GM13976 (cell line): ENCODE measurements around the gene TADA2B.

Experiments
- DNase-seq: peaks from one replicate; pipeline ENCODE4 v3.0.0; 2012; ENCODE audit warnings: low spot score
- CTCF ChIP-seq: IDR thresholded peaks from 2 replicates; pipeline ENCODE4 v1.5.1; 2012; ENCODE audit warnings: borderline replicate concordance, mild to moderate bottlenecking; ENCODE audit not compliant: insufficient read depth; ENCODE audit errors: extremely low read depth, missing control alignments, control extremely low read depth
- in situ Hi-C: fragments of 300-500 bp; cut with MboI; formaldehyde crosslinking; loops from one replicate; pipeline ENCODE4 v1.12.0; 2022; ENCODE audit warnings: low sequenced_read_pairs, mixed read lengths, inconsistent platforms; ENCODE audit not compliant: unreplicated experiment

Gene TADA2B

GRCh38 chr4:7058792-7059191 is 15.6 kb downstream of the TADA2B start:
- in situ Hi-C loops = no loop called here
- TF ChIP-seq CTCF = no peak
- no peak for DNase-seq

- in situ Hi-C loops = loop anchor here (10.0 kb wide), 1 partner anchor 345 kb away; the partner anchor contains the start of gene BLOC1S4
- no peak for TF ChIP-seq CTCF
- no peak for DNase-seq
Measured at GRCh38 chr4:7059662-7060061, 16.5 kb downstream of the TADA2B start.

GRCh38 chr4:7060346-7061150 is 17.4 kb downstream of the TADA2B start:
- no peak for DNase-seq
- in situ Hi-C loops = loop anchor here (10.0 kb wide), 1 partner anchor 346 kb away; the partner anchor contains the start of gene BLOC1S4
- TF ChIP-seq CTCF = no peak

GRCh38 chr4:7061815-7062214 is 18.6 kb downstream of the TADA2B start:
- TF ChIP-seq CTCF = no peak
- in situ Hi-C loops = loop anchor here (10.0 kb wide), 1 partner anchor 347 kb away; the partner anchor contains the start of gene BLOC1S4

GRCh38 chr4:7062816-7063215 is 19.6 kb downstream of the TADA2B start:
- TF ChIP-seq CTCF = no peak
- no peak for DNase-seq
- in situ Hi-C loops = loop anchor here (10.0 kb wide), 1 partner anchor 348 kb away; the partner anchor contains the start of gene BLOC1S4

More at GRCh38 chr4:7061815-7062214, 18.6 kb downstream of the TADA2B start:
- DNase-seq = no peak

GRCh38 chr4:7063362-7063761 is 20.2 kb downstream of the TADA2B start:
- in situ Hi-C loops = loop anchor here (10.0 kb wide), 1 partner anchor 349 kb away; the partner anchor contains the start of gene BLOC1S4
- TF ChIP-seq CTCF = no peak
- DNase-seq = no peak
